Lung (tissue), 12 donors: Measurements from ENCODE around the gene GBA3. TPM values are rescaled to one million over a fixed set of nuclear protein-coding genes. Genes with fewer than 3 reads are reported as not detected.

Experiments used
- ATAC-seq: fragments of 200-7000 bp; cut with Tn5 transposase; one replicate; pipeline ENCODE4 v1.9.1; 2020; ENCODE audit warnings: moderate number of reproducible peaks; ENCODE audit not compliant: insufficient read depth, low FRiP score
- DNase-seq, 3 donors: peaks; one replicate each; pipeline ENCODE4 v3.0.0-alpha.2; 2013 to 2017
- H3K27ac ChIP-seq, 2 donors: one replicate each; pipeline ENCODE4 v1.5.1; 2013; ENCODE audit warnings: mild to moderate bottlenecking in 2 of 2, moderate library complexity in 2 of 2, control low read depth in 1 of 2, inconsistent platforms in 1 of 2, low read depth in 1 of 2, low read length in 1 of 2
- H3K27me3 ChIP-seq, 3 donors: one replicate each; pipeline ENCODE4 v1.5.1; 2013; ENCODE audit warnings: low read length in 2 of 3; ENCODE audit not compliant: control insufficient read depth in 3 of 3, insufficient read depth in 3 of 3
- H3K36me3 ChIP-seq, 4 donors: one replicate each; pipeline ENCODE4 v1.5.1; 2013; ENCODE audit warnings: low read length in 4 of 4, mild to moderate bottlenecking in 1 of 4, moderate library complexity in 1 of 4; ENCODE audit not compliant: control insufficient read depth in 4 of 4, insufficient read depth in 4 of 4
- H3K4me1 ChIP-seq, 5 donors: one replicate each; pipeline ENCODE4 v1.5.1; 2013; ENCODE audit warnings: low read length in 5 of 5, mild to moderate bottlenecking in 2 of 5, moderate library complexity in 1 of 5; ENCODE audit not compliant: control insufficient read depth in 5 of 5, insufficient read depth in 5 of 5
- H3K4me3 ChIP-seq: one replicate; pipeline ENCODE4 v1.5.1; 2013; ENCODE audit warnings: mild to moderate bottlenecking, control low read depth, moderate library complexity
- H3K9ac ChIP-seq, 2 donors: one replicate each; pipeline ENCODE4 v1.5.1; 2013; ENCODE audit warnings: low read length in 2 of 2, control low read depth in 1 of 2; ENCODE audit not compliant: insufficient read depth in 1 of 2
- H3K9me3 ChIP-seq, 4 donors: one replicate each; pipeline ENCODE4 v1.5.1; 2013; ENCODE audit warnings: low read length in 3 of 4, mild to moderate bottlenecking in 1 of 4, moderate library complexity in 1 of 4; ENCODE audit not compliant: control insufficient read depth in 4 of 4, insufficient read depth in 3 of 4
- WGBS, 2 donors: extraction: QIAGEN DNeasy Blood & Tissue Kit; methylation state at CpG; one replicate each; pipeline ENCODE4 v1.1.7; 2013; 5-methylcytosine and 5-hydroxymethylcytosine counted together
- polyA plus RNA-seq, 2 donors: library from polyadenylated mRNA; stranded (reverse); fragments of 200-250 nt; gene quantifications; one replicate each; pipeline ENCODE4 v1.2.1, GENCODE V29; 2013
- total RNA-seq, 2 donors: library from RNA; depleted of rRNA in 1 of 2; stranded (reverse); fragments of >200 nt in 1 of 2; gene quantifications; one replicate each; pipeline ENCODE4 v1.2.1, GENCODE V29; 2014 to 2021
- TF ChIP-seq, protein P1 (sequence below): IDR thresholded peaks from 2 replicates; pipeline ENCODE4 v1.5.1; 2012; ENCODE audit warnings: mild to moderate bottlenecking; ENCODE audit errors: control extremely low read depth, extremely low read depth
- donor health status: control.
- donor health status: control.
- donor health status: Bipolar disorder and iron deficiency.
- donor health status: healthy.
- donor health status: DM: yes; HTN: yes; CAD: no.

Gene GBA3
- total and polyA plus RNA-seq, 4 donors: 0.23 to 0.34 (median 0.31) TPM; not detected in 1

DNA sequence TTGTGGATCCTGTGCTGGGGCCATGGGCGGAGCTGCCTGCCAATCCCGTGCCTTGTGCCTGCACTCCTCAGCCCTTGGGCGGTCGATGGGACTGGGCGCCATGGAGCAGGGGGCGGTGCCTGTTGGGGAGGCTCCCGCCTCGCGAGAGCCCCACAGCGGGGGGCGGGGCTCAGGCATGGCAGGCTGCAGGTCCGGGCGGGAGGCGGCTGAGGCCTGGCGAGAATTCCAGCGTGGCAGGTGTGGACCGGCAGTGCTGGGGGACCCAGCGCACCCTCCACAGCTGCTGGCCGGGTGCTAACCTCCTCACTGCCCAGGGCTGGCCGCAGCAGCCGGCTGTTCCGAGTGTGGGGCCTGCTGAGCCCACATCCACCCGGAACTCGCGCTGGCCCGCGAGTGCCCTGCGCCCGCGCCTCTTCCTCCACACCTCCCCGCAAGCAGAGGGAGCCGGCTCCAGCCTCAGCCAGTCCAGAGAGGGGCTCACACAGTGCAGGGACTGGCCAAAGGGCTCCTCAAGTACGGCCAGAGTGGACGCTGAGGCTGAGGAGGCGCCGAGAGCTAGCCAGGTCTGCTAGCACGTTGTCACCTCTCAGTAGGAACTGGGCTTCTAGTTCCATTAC lies 85.9 kb downstream of the GBA3 start:
- H3K27ac ChIP-seq: no peak overlapping the region
- no peaks in the 10 kb centered on the region for H3K36me3 ChIP-seq
- no peak overlapping the region for H3K9ac ChIP-seq
- 96% methylated on average over 34 to 37 of the region's 37 CpGs for WGBS, 2 donors
- TF ChIP-seq, protein P1, sequence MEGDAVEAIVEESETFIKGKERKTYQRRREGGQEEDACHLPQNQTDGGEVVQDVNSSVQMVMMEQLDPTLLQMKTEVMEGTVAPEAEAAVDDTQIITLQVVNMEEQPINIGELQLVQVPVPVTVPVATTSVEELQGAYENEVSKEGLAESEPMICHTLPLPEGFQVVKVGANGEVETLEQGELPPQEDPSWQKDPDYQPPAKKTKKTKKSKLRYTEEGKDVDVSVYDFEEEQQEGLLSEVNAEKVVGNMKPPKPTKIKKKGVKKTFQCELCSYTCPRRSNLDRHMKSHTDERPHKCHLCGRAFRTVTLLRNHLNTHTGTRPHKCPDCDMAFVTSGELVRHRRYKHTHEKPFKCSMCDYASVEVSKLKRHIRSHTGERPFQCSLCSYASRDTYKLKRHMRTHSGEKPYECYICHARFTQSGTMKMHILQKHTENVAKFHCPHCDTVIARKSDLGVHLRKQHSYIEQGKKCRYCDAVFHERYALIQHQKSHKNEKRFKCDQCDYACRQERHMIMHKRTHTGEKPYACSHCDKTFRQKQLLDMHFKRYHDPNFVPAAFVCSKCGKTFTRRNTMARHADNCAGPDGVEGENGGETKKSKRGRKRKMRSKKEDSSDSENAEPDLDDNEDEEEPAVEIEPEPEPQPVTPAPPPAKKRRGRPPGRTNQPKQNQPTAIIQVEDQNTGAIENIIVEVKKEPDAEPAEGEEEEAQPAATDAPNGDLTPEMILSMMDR: no peak
- no peak for ATAC-seq
- H3K9me3 ChIP-seq: peaks cover 0 to 6% (median 0%) of the 10 kb centered on the region in 4 donors
- DNase-seq: no peak
- no peaks in the 10 kb centered on the region for H3K27me3 ChIP-seq
- no peak overlapping the region for H3K4me3 ChIP-seq
- no peaks in the 10 kb centered on the region for H3K4me1 ChIP-seq

- no peak overlapping the region for H3K27ac ChIP-seq
- peak in 1 of 3 donors; percentile 7 for DNase-seq
- no peaks in the 10 kb centered on the region for H3K27me3 ChIP-seq
- ATAC-seq: no peak
- TF ChIP-seq, protein P1: no peak
- no peaks in the 10 kb centered on the region for H3K36me3 ChIP-seq
- H3K4me3 ChIP-seq: no peak overlapping the region
- H3K4me1 ChIP-seq: no peaks in the 10 kb centered on the region
- H3K9ac ChIP-seq: no peak overlapping the region
- H3K9me3 ChIP-seq: peaks cover 0 to 6% (median 0%) of the 10 kb centered on the region in 4 donors
- WGBS, 2 donors: 68 to 80% methylated on average over 4 of the region's 4 CpGs
Observed at GRCh38 chr4:22780317-22780716, 87.6 kb downstream of the GBA3 start.

- no peak for DNase-seq
- 80 to 91% methylated on average over 3 of the region's 3 CpGs for WGBS, 2 donors
- Histone ChIP-seq H3K9me3 (peaks cover 0 to 6% (median 0%) of the 10 kb centered on the region in 4 donors), H3K36me3 (no peaks in the 10 kb centered on the region), H3K9ac (no peak overlapping the region), H3K27me3 (no peaks in the 10 kb centered on the region), H3K4me3 (no peak overlapping the region), H3K4me1 (no peaks in the 10 kb centered on the region), H3K27ac (no peak overlapping the region)
- TF ChIP-seq, protein P1: no peak
- ATAC-seq: no peak
Observed at GRCh38 chr4:22780797-22781196, 88.1 kb downstream of the GBA3 start.
